NCI-H2107 (cell line): ENCODE results near the gene RDH13.
"Not testable (repeated sequence)": the region's sequence is repeated elsewhere in the genome, so short reads cannot be mapped to it uniquely, and the experiment has no call there.

ENCODE experiments used
- DNase-seq: peaks from one replicate; lab custom pipeline; 2025; lab: John Stamatoyannopoulos, UW

Gene RDH13

GRCh38 chr19:55044771-55045716, 17.9 kb downstream of the RDH13 start:
- no peak for DNase-seq

DNA sequence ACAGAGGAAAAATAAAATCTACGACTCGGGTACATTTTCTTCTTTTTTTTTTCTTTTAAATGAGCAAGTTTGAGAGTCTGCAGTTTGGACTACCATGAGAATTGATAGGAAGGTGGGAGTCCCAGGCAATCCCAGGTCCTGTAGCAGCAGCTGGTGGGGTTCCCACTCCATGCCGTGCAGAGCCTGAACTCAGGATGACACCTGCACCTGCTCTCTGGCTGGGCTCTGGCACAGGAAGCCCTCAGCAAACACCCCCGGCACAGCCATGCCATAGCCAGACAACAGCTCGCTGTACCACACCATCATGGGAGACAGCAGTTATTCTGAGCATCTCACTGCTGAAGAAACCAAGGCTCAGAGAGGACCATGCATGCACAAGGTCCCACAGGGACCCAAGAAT, 18.7 kb downstream of the RDH13 start:
- no peak for DNase-seq

DNA sequence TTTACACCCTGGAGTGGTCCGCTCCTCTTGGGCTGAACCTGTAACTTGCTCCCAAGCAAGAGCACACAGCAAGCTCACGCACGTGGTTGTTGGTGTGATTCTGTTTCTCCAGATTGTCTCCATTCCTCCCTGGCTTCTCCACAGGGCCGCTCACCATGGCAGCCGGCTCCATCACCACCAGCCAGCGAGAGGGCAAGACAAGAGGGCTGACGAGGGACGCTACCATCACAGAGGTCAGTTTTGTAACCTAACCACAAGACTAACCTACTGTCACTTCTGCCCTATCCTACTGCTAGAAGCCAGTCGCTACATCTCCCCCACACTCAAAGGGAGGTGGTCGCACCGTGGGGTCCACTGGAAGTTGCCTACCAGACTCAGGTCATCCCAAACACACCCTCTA, 20.3 kb downstream of the RDH13 start:
- DNase-seq = no peak

DNA sequence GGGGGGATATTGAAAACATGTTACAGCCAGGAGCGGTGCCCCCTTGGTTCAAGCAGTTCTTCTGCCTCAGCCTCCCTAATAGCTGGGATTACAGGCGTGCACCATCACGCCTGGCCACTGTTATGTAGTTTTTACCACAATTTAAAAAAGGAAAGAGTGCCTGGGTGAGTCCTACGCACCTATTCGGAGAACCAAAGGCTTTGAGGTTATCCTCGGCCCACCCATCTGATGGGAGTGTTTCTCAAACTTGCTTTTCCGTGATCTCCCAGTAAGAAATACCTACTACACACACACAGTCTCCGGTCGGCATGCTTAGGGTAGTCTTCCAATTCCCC, 20.6 kb downstream of the RDH13 start:
- no peak for DNase-seq

- no peak for DNase-seq
Measured at GRCh38 chr19:55041627-55042343, 21.2 kb downstream of the RDH13 start.

- no peak for DNase-seq
Measured at GRCh38 chr19:55041244-55041626, 21.7 kb downstream of the RDH13 start.

- DNase-seq = not testable (repeated sequence)
Measured at GRCh38 chr19:55040654-55041053, 22.3 kb downstream of the RDH13 start.

GRCh38 chr19:55037603-55038002, 25.3 kb downstream of the RDH13 start:
- DNase-seq = not testable (repeated sequence)

- DNase-seq = no peak
Measured at GRCh38 chr19:55036058-55036457, 26.9 kb downstream of the RDH13 start.

DNA sequence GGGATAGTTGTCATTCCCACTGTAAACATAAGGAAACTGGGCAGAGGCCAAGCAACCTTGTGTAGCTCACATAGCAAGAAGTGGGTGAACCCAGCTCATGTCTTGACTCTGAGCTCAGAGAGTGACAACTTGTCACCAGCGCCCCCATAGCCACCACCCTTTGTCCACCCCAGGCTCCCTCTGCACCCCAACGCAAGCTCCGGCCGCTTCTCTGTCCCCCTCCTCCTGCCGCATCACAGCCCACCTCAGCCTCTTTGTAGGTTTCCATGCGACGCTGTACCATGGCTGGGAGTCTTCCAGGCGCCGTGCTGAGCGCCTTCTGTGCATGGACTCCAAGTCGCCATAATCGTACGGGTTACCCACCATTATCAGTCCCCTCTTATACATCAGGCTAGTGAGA, 28.2 kb downstream of the RDH13 start:
- no peak for DNase-seq

GRCh38 chr19:55032976-55033643, 29.8 kb downstream of the RDH13 start:
- not testable (repeated sequence) for DNase-seq

DNA sequence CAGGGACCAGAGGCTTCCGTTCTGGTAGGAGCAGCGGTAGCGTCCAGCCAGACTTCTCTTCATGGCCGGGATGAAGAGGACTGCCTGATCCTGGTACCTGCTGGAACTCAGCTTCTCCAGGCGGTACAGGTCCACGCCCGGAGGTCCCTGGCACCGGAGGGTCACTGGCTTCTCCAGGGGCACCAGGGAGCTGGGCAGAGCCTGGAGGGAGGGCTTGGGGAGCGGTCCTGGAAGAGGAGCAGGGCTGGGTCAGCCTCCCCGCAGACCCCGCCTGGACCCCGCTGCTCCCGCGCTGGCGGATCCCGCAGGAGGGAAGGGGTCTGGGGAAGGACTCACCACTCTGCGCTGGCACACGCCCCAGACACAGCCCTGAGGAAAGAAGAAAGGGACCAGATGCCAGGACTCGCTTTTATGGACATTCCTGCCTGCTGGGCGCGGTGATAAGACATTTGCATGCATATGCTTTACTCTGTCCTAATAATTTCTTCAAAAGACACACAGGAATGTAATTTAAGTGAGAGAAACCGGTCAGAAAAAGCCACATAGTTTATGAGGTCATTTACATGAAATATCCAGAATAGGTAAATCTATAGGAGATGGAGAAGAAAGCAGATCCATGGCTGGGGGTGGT, 30.7 kb downstream of the RDH13 start:
- DNase-seq = no peak

DNA sequence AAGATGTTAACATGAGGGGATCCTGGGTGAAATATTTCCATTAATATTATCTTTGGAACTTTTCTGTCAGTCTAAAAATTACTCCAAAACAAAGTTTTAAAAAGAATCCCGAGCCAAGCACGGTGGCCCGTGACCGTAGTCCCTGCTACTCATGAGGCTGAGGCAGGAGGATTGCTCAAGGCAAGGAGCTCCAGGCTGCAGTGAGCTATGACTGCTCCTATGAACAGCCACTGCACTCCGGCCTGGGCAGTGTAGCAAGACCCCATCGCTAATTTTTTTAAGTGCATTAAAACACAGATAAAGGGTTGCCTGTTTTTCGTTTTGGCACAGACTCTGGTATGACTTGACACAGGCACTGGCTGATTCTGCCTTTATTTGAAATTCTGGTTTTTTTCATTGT, 31.8 kb downstream of the RDH13 start:
- no peak for DNase-seq

DNA sequence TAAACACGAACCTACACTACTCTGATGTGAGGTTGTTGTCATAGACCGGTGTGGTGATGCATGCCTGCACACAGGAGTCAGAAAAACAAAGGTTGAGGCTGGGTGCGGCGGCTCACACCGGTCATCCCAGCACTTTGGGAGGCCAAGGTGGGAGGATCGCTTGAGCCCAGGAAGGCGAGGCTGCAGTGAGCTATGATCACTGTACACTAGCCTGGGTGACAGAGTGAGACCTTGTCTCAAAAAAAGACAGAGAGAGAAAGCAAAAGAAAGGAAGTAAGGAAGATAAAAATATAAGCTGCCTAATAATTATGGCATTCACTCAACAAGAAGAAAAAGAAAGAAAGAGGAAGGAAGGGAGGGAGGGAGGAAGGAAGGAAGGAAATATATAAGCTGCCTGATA, 34.2 kb downstream of the RDH13 start:
- DNase-seq = no peak

GRCh38 chr19:55027472-55028337, 35.2 kb downstream of the RDH13 start:
- DNase-seq = no peak

- not testable (repeated sequence) for DNase-seq
Measured at GRCh38 chr19:55027140-55027471, 35.8 kb downstream of the RDH13 start.

DNA sequence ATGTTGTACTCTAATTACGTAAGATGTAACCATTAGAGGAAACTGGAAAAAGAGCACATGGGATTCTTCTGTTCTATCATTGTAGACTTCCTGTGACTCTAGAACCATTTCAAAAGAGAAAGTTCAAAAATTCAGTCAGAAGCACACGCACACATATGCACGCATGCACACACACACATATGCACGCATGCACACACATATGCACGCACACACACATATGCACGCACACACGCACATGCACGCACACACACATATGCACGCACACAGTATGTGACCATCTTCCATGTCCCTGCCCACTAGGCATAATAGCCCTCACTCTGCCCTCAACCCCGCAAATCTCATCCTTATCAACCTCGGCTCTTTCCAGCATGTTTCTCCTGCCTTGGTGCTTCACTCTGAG, 38.8 kb downstream of the RDH13 start:
- DNase-seq = no peak

DNA sequence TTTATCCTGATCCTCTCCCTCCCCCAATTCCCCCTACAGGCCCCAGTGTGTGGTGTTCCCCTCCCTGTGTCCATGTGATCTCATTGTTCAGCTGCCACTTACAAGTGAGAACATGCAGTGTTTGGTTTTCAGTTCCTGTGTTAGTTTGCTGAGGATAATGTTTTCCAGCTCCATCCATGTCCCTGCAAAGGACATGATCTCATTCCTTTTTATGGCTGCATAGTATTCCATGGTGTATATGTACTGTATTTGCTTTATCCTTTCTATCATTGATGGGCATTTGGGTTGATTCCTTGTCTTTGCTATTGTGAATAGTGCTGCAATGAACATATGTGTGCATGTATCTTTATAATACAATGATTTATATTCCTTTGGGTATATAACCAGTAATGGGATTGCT, 42.6 kb downstream of the RDH13 start:
- not testable (repeated sequence) for DNase-seq

- no peak for DNase-seq
Measured at GRCh38 chr19:55018633-55019032, 44.3 kb downstream of the RDH13 start.

GRCh38 chr19:55018216-55018615, 44.7 kb downstream of the RDH13 start:
- DNase-seq = no peak

- no peak for DNase-seq
Measured at GRCh38 chr19:55016017-55016416, 46.9 kb downstream of the RDH13 start.

- no peak for DNase-seq
Measured at GRCh38 chr19:55015126-55015525, 47.8 kb downstream of the RDH13 start.
